Thyroid gland (tissue), 4 donors: ENCODE measurements around the gene DOCK3.

Source experiments
- CTCF ChIP-seq, 6 experiments: fragments of 200-600 bp in 3 of 6; fragments of 450-650 bp in 3 of 6; sonication (generic) in 3 of 6; IDR thresholded peaks; one replicate each; pipeline ENCODE4 v1.5.1; 2016 to 2019; ENCODE audit warnings: antibody characterized with exemption in 6 of 6, mild to moderate bottlenecking in 2 of 6, inconsistent platforms in 1 of 6, moderate library complexity in 1 of 6
- POLR2A ChIP-seq, 2 donors: fragments of 450-650 bp; IDR thresholded peaks; one replicate each; pipeline ENCODE4 v1.6.1; 2017; ENCODE audit warnings: antibody characterized with exemption in 2 of 2, mild to moderate bottlenecking in 2 of 2, moderate library complexity in 1 of 2

- TF ChIP-seq CTCF (IDR thresholded peaks at IDR 0.05) (no peak), POLR2A (IDR thresholded peaks at IDR 0.05) (no peak)
These were observed 145.2 kb downstream of the DOCK3 start for GRCh38 chr3:50819882-50820281.
